ENCODE results near the gene FKBP11.

GRCh38 chr12:48901278-48901677 lies 24.0 kb downstream of the FKBP11 start:
- no peak for TF ChIP-seq POLR2AphosphoS5 (IDR thresholded peaks at IDR 0.05)
- no peak for TF ChIP-seq CTCF (IDR thresholded peaks at IDR 0.05)
- no peak for TF ChIP-seq POLR2A (IDR thresholded peaks at IDR 0.05)
